PC-3 (cell line): ENCODE data around the gene STRN. TPM values are rescaled to one million over a fixed set of nuclear protein-coding genes. Genes with fewer than 3 reads are reported as not detected.

Experiments used
- ATAC-seq: fragments of 200-7000 bp; cut with Tn5 transposase; 2 replicates; pipeline ENCODE4 v1.9.1; 2020; ENCODE audit warnings: mild to moderate bottlenecking, moderate library complexity
- BruUV-seq: library from RNA; stranded (reverse); fragments of 400-500 nt; replicated peaks from 2 replicates; lab custom pipeline; 2021; lab: Mats Ljungman, UMichigan
- CTCF ChIA-PET: fragments of 300-600 bp; sonication (Branson Sonifier 250); formaldehyde crosslinking; loops from one replicate; lab custom pipeline; 2022; ENCODE audit warnings: antibody characterized with exemption; lab: Charles Lee
- POLR2A ChIA-PET: fragments of 300-600 bp; sonication (Branson Sonifier 250); formaldehyde crosslinking; loops from one replicate; lab custom pipeline; 2022; ENCODE audit warnings: antibody characterized with exemption; ENCODE audit not compliant: unreplicated experiment; lab: Charles Lee
- DNase-seq: peaks from one replicate; pipeline ENCODE4 v3.0.0-alpha.2; 2015
- H2AFZ ChIP-seq: fragments of 300-600 bp; sonication (generic); 2 replicates; pipeline ENCODE4 v1.6.0; 2016; ENCODE audit warnings: antibody characterized with exemption, low read length
- H3F3A ChIP-seq: fragments of 300-600 bp; sonication (generic); one replicate; pipeline ENCODE4 v1.6.0; 2017; ENCODE audit warnings: antibody characterized with exemption, low read length, control low read depth, mild to moderate bottlenecking; ENCODE audit not compliant: unreplicated experiment
- H3K27ac ChIP-seq: fragments of 300-600 bp; sonication (generic); 2 replicates; pipeline ENCODE4 v1.5.1; 2016; ENCODE audit warnings: mild to moderate bottlenecking, low read length
- H3K27me3 ChIP-seq: fragments of 300-600 bp; sonication (generic); 2 replicates; pipeline ENCODE4 v1.6.1; 2016; ENCODE audit warnings: low read length, mixed read lengths
- H3K36me3 ChIP-seq: fragments of 300-600 bp; sonication (generic); 2 replicates; pipeline ENCODE4 v1.6.1; 2016; ENCODE audit warnings: low read depth, mixed run types, low read length, mixed read lengths
- H3K4me1 ChIP-seq: fragments of 300-600 bp; sonication (generic); 2 replicates; pipeline ENCODE4 v1.5.1; 2016; ENCODE audit warnings: low read length; ENCODE audit not compliant: insufficient read depth
- H3K4me2 ChIP-seq: fragments of 300-600 bp; sonication (generic); 2 replicates; pipeline ENCODE4 v1.6.0; 2016; ENCODE audit warnings: low read length
- H3K4me3 ChIP-seq: fragments of 300-600 bp; sonication (generic); 2 replicates; pipeline ENCODE4 v1.5.1; 2016; ENCODE audit warnings: mild to moderate bottlenecking, low read length, mixed read lengths
- H3K79me2 ChIP-seq: fragments of 300-600 bp; sonication (generic); 2 replicates; pipeline ENCODE4 v1.6.1; 2017; ENCODE audit warnings: low read length, mixed read lengths
- H3K9ac ChIP-seq: fragments of 300-600 bp; sonication (generic); 2 replicates; pipeline ENCODE4 v1.6.0; 2016; ENCODE audit warnings: mild to moderate bottlenecking, low read length
- H3K9me2 ChIP-seq: fragments of 300-600 bp; sonication (generic); replicated peaks from 2 replicates; pipeline ENCODE4 v1.6.1; 2016; ENCODE audit warnings: mixed run types, low read length, mixed read lengths
- H3K9me3 ChIP-seq: fragments of 300-600 bp; sonication (generic); 2 replicates; pipeline ENCODE4 v1.6.1; 2016; ENCODE audit warnings: low read length, mixed read lengths
- H4K20me1 ChIP-seq: fragments of 300-600 bp; sonication (generic); 2 replicates; pipeline ENCODE4 v1.6.1; 2016; ENCODE audit warnings: low read length, mixed read lengths
- EZH2 ChIP-seq: fragments of 300-600 bp; sonication (generic); IDR thresholded peaks from one replicate; pipeline ENCODE4 v1.6.1; 2017; ENCODE audit warnings: antibody characterized with exemption, mild to moderate bottlenecking, low read length; ENCODE audit not compliant: unreplicated experiment
- EZH2phosphoT487 ChIP-seq: fragments of 300-600 bp; sonication (generic); IDR thresholded peaks from 2 replicates; pipeline ENCODE4 v1.6.1; 2018; ENCODE audit warnings: mild to moderate bottlenecking, antibody characterized with exemption, low read length, borderline replicate concordance
- intact Hi-C: fragments of 100-400 bp; cut with micrococcal nuclease; formaldehyde crosslinking; loops from 2 replicates; pipeline ENCODE4 v1.9.0; 2023
- total RNA-seq: library from RNA; depleted of rRNA; stranded (reverse); fragments of >200 nt; gene quantifications from 2 replicates; pipeline ENCODE4 v1.2.3, GENCODE V29; 2014
- TF ChIP-seq, protein P1 (sequence below): fragments of 300-600 bp; sonication (generic); conservative IDR thresholded peaks from 2 replicates; pipeline ENCODE4 v1.5.1; 2017; ENCODE audit warnings: antibody characterized with exemption, low read depth, mild to moderate bottlenecking, low read length

The STRN gene
- total RNA-seq, 1 experiment from 2014 or later, result 12.9 TPM

DNA sequence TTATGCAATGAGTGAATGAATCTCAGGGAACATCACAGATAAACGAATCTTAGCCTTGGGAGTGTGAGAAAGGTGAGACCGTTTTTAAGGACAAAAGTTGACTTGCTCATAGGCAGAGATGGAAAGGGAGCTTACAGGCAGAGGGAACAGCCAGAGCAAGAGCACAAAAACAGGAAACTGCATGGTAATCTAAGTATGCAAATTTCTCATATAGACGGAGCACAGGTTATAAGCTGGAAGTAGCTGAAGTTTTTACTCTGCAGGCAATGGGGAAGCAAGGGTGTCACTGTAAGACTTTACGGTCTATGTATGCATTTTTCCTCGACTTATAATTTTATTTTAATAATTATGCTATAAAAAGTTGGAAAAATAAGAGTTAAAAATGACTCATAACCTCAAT, 44.8 kb upstream of the STRN start:
- Histone ChIP-seq H4K20me1 (no peaks in the 10 kb centered on the region), H3K36me3 (peaks cover 17% of the 10 kb centered on the region), H3K27ac (no peak overlapping the region), H3K27me3 (no peaks in the 10 kb centered on the region), H3K9me2 (no peaks in the 10 kb centered on the region), H3K79me2 (no peaks in the 10 kb centered on the region), H3K9me3 (no peaks in the 10 kb centered on the region), H2AFZ (no peak overlapping the region), H3K4me3 (no peak overlapping the region), H3K4me2 (no peak overlapping the region), H3F3A (no peaks in the 10 kb centered on the region), H3K4me1 (no peaks in the 10 kb centered on the region), H3K9ac (no peak overlapping the region)
- CTCF ChIA-PET, result no interaction called here
- intact Hi-C loops, result no loop called here
- TF ChIP-seq EZH2 (no peak), EZH2phosphoT487 (no peak)
- TF ChIP-seq, protein P1, sequence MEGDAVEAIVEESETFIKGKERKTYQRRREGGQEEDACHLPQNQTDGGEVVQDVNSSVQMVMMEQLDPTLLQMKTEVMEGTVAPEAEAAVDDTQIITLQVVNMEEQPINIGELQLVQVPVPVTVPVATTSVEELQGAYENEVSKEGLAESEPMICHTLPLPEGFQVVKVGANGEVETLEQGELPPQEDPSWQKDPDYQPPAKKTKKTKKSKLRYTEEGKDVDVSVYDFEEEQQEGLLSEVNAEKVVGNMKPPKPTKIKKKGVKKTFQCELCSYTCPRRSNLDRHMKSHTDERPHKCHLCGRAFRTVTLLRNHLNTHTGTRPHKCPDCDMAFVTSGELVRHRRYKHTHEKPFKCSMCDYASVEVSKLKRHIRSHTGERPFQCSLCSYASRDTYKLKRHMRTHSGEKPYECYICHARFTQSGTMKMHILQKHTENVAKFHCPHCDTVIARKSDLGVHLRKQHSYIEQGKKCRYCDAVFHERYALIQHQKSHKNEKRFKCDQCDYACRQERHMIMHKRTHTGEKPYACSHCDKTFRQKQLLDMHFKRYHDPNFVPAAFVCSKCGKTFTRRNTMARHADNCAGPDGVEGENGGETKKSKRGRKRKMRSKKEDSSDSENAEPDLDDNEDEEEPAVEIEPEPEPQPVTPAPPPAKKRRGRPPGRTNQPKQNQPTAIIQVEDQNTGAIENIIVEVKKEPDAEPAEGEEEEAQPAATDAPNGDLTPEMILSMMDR, result no peak
- ATAC-seq, result no peak
- no TSS peak for BruUV-seq
- POLR2A ChIA-PET, result no interaction called here
- DNase-seq, result no peak

DNA sequence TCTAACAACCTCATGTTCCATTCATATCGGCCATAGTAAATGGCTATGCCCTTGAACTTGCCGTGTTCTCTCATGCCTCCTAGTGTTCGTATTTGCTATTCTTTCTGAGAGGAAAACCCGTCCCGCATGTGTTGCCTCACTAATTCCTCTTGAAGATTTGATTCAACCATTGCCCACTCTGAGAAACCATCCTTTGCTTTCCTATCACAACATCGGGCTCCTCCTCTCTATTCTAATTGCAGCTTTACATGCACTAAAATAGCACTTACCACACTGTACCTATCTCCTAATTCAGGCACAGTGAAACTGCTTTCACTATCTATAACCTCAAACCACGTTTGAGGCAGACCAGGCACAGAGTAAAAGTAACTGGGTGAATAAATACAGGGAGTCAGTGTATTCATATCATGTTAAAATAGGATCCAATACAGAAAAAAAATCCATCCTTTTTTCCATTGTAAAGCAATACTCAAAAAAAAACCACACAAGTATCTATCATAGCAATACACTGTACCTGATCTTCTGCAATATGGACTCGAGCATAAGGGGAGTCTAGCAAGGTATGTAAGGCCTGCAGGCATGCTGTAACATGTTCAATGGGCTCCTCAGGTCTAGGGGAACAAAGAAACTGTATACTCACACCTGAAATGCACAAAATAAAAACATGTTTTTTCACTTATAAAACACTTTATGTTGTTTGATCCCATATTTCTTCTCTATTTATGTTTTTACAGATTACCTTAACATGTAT, 39.0 kb upstream of the STRN start:
- Histone ChIP-seq H3F3A (no peaks in the 10 kb centered on the region), H3K27me3 (no peaks in the 10 kb centered on the region), H3K9ac (no peak overlapping the region), H3K79me2 (no peaks in the 10 kb centered on the region), H3K27ac (no peak overlapping the region), H3K9me3 (no peaks in the 10 kb centered on the region), H2AFZ (no peak overlapping the region), H3K4me1 (peaks cover 11% of the 10 kb centered on the region), H4K20me1 (no peaks in the 10 kb centered on the region), H3K4me3 (no peak overlapping the region), H3K36me3 (peaks cover 12% of the 10 kb centered on the region), H3K4me2 (no peak overlapping the region), H3K9me2 (no peaks in the 10 kb centered on the region)
- ATAC-seq (peak; percentile 52; the same call in 1 of the 2 replicates), DNase-seq (peak; percentile 54)
- intact Hi-C loops, result loop anchor here (1.0 kb wide), 1 partner anchor 225 kb away; no protein-coding TSS in a partner anchor
- ChIA-PET CTCF (no interaction called here), POLR2A (no interaction called here)
- no peak for TF ChIP-seq EZH2phosphoT487
- TF ChIP-seq, protein P1, result peak; percentile 75
- no peak for TF ChIP-seq EZH2
- BruUV-seq, result no TSS peak

DNA sequence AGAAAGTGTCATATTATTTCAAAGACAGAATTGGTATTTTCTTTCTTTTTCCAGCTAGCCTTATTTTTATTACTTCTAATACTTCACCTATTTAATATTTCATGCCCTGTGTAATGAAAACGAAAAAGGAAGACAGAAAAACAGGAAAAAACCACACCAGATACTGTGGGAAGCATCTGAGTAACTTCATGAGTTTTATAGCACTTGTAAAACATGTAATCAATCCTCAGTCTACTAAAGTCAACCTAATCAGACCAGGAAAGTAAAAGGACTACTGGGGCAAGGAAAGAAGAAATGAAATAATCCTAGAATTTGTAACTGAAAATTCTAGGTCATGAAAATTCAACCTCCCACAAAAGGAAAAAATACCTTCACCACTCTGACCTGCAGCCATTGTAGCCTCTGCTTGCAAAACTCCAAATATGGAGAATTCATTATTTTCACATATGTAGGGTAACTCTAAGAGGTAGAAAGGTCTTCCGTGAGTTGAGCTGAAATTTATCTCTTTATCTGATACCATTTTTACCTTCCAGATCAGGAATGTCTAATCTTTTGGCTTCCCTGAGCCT, 34.7 kb upstream of the STRN start:
- Histone ChIP-seq H3K36me3 (peaks cover 16% of the 10 kb centered on the region; the same call in 1 of the 2 replicates), H3K9me3 (no peaks in the 10 kb centered on the region), H3F3A (no peaks in the 10 kb centered on the region), H2AFZ (no peak overlapping the region), H3K4me2 (peak overlapping the region; percentile 26; the same call in 1 of the 2 replicates), H3K9me2 (no peaks in the 10 kb centered on the region), H3K79me2 (no peaks in the 10 kb centered on the region), H3K4me1 (peaks cover 15% of the 10 kb centered on the region), H3K4me3 (no peak overlapping the region), H3K9ac (no peak overlapping the region), H3K27ac (peak overlapping the region; percentile 49), H4K20me1 (no peaks in the 10 kb centered on the region), H3K27me3 (no peaks in the 10 kb centered on the region)
- TF ChIP-seq, protein P1, result no peak
- no peak for TF ChIP-seq EZH2
- TF ChIP-seq EZH2phosphoT487, result no peak
- POLR2A ChIA-PET, result no interaction called here
- DNase-seq (no peak), ATAC-seq (peak; percentile 57)
- intact Hi-C loops, result no loop called here
- CTCF ChIA-PET, result interaction anchor here (0.6 kb wide), 1 partner anchor 384 kb away, joined by 3 read pairs; no protein-coding TSS in a partner anchor
- BruUV-seq, result no TSS peak
